ENCODE measurements around the gene UBAC2.

Gene UBAC2, protein sequence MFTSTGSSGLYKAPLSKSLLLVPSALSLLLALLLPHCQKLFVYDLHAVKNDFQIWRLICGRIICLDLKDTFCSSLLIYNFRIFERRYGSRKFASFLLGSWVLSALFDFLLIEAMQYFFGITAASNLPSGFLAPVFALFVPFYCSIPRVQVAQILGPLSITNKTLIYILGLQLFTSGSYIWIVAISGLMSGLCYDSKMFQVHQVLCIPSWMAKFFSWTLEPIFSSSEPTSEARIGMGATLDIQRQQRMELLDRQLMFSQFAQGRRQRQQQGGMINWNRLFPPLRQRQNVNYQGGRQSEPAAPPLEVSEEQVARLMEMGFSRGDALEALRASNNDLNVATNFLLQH

DNA sequence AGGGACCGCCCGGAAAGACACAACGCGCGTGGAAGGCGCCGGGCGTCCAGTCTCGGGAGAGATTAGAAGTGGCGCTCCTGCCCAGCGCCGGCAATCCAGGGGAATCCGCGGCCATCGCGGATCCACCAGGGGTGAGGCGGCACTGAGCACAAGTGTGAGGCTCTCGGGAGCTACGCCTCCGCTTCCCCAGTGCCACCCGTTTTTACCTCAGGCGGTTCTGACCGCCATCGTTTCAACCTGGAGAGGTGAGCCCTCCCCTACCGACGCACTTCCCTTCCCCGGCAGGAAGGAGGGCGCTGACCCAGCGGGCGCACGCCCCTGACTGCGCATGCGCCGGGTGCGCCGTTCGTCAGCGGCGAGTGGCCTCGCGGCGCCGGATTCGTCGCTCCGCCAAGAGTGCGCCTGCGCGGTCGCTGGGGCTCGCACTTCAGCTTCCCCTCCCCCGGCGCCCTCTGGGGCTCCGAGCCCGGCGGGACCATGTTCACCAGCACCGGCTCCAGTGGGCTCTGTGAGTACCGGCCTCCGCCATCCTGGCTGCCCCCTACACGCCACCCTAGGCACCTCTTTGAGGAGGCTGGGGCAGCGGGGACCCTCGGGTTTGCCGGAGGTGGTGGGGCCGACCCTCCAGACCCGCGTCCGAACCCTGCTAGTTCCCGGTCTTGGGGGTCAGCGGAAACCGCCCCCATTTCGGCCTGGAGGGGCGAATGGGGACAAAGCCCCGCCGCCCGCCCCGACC, at the start of gene UBAC2:
Gene UBAC2 (plus strand): TSS at position 423 of the 736 bp plus-strand sequence. CDS start 55 bp downstream, at position 478.
- peak; percentile 98 for DNase-seq

DNA sequence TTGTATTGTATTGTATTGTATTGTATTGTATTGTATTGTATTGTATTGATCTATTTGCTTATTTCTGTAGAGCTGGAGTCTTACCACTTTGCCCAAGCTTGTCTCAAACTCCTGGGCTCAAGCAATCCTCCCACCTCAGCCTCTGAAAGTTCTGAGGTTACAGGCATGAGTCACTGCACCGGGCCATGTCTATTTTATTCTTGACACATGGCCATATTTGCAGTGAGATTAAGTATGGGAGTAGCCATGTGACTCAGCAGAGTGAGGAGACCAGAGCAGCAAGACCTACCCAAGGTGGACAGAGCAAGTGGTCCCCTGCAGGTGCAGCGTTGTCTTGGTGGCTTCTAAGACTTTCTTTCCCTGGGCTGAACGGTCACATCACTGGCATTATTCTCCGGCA, 49.1 kb upstream of the UBAC2 start:
- DNase-seq: no peak

DNA sequence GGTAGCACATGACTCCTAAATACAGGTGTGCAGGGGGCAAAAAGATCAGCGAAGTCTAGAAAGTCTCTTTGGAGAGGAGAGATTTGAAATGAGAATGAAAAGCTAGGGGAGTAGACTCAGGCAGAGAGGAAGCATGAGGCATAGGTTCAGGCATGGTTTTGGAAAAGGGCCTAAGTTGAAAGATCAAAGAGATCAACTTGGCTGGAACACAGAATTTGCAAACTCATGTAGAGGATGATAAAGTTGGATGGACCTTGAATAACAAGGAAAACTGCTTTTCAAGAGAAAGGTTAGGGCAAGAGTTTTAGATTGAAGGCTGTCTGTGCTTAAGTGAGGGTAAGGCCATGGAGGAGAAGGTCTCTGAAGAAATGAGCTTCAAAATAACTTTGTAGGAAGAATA, 47.4 kb upstream of the UBAC2 start:
- no peak for DNase-seq

DNA sequence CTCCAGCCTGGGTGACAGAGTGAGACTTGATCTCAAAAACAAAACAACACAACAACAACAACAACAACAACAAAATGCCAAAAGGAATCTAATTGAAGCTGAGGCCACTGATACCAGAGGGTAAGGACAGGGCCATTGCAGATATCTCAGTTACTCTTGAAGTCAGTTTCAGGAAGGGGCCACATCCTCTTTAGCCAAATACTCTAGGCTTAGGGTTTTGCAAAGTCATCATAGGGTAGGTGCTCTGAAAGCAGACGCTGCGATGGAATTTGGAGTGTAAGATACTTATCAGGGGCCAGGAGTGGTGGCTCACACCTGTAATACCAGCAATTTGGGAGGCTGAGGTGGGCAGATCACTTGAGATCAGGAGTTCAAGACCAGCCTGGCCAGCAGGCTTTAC, 46.6 kb upstream of the UBAC2 start:
- DNase-seq: no peak

DNA sequence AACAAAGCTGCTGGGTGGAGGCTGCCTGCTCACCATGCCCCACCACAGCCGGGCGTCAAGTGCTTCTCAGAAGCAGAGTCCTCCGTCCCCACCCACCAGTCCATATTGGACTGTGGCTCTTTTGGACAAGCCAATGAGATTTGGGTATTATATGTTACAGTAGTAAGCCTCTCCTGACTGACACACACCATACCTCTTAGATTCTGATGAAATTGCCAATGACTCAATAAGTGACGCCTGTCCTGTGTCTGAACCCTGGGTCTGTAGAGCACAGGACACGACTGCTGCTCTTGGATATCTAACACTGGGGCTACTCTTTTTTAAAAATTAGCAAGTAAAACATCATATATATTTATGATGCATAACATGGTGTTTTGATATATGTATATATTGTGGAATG, 44.8 kb upstream of the UBAC2 start:
- no peak for DNase-seq

DNA sequence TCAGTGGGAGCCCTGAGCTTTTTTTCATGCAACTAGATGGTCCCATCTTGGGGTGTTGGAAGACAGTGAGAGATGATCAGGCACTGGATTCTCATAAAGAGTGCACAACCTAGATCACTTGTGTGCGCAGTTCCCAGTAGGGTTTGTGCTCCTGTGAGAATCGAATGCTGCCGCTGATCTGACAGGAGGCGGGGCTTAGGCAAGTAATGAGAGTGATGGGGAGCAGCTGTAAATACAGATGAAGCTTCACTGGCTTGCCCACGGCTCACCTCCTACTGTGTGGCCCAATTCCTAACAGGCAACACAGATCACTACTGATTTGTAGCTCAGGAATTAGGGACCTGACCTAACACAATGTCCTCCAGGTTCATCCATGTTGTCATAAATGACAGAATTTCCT, 43.6 kb upstream of the UBAC2 start:
- no peak for DNase-seq

DNA sequence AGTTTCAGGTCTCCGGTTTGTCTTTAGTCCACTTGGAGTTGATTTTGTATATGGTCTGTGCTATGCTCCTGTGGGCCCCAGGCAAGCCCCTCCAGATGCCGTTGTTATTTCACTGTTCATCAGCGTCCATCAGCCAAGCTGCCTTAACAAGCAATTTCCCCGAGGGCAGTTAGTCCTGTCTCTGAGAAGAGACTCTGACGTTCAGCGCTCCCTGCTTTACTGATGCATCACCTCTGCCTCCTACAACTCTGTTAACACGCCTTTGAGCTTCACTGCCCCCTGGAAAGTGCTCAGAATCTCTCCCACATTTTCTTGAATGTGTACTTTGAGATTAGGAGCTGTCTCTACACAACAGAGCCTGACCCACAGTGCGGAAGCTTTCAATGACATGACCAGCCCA, 41.8 kb upstream of the UBAC2 start:
- no peak for DNase-seq

DNA sequence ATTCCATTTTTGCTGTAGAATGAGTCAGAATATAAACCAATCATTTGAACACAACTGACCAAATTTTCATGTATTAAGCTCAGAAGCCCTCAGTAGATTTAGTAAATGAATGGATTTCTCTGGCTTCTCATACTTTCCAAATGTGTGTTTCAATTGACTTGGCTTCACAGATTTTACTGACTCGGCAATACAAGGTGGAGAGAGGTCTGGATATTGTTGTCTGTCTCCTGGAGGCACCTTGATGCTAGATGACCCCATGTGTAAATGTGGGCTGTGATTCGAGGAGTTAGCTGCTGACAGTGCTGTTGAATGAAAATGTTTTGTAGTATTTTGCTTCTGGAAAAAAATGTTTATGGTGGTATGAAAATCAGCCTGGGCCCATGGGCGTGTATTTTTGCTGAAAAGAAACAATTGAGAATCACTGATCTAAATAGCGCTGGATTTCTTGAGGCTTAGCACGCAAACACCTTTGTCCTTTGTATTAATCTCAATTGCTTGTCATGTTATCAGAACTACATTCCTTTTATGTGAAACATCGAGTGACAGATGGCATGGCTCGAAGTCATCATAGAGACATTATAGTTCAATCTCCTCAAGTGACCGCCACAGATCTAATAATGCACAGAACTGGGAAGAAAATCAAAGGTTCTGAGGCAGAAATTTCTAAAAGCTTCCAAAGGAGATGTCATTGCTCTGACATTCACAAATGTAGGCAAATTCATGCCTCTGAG, 41.2 kb upstream of the UBAC2 start:
- no peak for DNase-seq

DNA sequence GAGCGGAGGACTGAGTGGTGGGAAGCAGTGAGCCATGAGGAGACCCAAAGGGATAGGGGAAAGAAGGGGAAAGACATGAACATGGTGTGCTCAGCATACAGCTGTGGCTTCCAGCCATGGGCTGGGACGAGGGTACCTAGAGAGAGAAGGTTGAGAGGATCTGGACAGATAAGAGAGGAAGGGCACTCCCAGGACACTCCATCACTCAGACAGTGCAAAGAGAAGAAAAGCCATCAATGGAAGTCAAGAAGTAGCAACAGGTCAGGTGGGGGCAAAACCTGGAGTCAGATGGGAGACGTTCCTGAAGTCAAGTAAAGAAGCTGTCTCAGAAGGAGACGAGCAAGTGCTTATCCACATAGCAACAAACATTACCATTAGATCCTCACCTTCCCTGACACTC, 40.2 kb upstream of the UBAC2 start:
- no peak for DNase-seq

DNA sequence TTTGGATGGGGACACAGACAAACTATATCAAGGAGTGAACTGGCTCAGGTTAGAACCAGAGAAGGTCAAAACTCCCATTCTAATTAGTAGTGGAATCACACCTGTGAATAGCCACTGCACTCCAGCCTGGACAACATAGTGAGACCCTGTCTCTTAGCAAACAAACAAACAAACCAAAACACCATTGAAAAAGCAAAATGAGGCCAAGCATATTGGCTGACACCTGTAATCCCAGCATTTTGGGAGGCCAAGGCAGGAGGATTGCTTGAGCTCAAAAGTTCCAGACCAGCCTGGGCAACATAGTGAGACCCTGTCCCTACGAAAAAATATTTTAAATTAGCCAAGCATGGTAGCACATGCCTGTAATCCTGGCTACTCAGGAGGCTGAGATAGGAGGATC, 39.1 kb upstream of the UBAC2 start:
- DNase-seq: no peak

DNA sequence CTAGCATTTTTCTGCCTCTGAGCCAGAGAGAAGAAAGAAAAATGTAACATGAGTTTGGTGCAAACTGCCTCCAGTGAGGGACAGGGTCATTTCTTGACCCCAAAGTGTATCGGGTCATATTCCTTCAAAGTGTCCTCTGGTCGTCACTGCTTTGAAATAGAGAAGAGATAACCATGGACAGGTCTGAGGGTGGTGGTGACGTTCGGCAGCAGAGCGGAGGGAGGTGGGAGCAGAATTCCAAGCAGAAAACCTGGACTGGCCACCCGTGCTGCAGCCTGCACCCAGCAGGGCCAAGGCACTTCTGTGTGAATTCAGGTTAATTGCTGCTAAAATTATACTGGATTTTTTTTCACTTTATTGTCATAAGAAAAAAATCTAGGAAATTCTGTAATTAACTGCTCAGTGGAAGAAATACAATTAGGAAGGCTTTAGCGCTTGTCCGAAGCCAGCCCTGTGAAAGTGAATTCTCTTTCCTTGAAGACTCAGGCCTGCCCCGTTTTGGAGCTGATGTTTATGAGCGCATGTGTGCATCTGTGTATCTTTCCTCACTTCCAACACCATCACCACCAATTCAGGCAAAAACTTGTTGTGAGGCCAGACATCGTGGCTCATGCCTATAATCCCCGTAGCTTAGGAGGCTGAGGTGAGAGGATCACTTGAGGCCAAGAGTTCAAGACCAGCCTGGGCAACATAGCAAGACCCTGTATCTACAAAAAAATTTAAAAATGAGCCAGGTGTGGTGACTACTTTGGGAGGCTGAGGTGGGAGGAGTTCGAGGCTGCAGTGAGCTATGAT, 37.9 kb upstream of the UBAC2 start:
- no peak for DNase-seq

DNA sequence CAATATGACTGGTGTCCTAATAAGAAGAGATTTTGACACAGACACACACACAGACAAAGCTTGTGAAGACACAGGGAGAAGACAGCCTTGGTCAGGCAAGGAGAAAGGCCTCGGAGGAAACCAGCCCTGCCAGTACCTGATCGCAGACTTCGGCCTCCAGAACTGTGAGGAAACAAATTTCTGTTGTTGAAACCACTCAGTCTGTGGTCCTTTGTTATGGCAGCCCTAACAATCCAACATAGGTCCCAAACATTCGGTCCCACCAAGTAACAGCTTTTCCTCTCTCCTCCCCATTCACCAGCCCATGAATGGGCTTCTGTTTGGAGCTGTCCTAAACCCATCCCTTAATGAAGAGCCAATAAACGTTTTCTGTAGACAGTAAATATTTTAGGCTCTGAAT, 36.4 kb upstream of the UBAC2 start:
- no peak for DNase-seq

DNA sequence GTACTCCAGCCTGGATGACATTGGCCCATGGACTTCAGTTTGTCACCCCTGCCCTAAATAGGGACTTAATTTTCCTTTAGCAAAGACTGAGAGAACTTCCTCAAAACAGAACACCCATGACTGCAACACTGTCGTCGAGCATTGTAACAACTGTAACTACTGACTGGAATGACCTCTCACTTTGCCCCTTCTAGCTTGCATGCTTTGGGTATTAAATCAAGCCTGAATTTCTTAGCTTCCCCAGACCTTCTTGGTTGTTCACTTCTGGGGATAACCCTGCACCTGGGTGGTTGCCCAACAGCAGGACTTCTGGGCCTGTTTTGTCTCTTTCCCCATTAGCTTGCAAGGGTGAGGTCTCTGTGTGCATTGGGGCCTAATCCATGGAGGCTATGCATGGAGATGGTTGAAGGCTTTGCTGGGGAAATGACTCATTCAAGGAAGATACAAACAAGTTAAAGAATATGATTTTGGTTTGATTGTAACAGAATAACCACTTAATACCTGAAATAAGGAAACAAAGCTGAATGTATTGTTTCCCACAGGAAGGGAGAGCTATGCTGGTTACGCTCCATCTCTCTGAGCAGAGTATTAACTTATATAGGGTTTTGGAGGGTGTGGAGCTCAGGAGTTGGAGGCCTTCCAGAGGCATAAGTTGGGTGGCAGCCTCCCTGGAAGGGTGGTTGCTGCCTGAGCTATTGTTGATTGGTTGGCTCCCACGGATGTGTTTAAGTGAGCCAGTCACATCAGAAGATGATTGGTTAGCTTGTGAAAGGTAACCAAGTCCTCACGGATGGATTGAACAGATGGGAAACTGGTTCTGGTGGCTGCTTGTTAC, 34.7 kb upstream of the UBAC2 start:
- no peak for DNase-seq

DNA sequence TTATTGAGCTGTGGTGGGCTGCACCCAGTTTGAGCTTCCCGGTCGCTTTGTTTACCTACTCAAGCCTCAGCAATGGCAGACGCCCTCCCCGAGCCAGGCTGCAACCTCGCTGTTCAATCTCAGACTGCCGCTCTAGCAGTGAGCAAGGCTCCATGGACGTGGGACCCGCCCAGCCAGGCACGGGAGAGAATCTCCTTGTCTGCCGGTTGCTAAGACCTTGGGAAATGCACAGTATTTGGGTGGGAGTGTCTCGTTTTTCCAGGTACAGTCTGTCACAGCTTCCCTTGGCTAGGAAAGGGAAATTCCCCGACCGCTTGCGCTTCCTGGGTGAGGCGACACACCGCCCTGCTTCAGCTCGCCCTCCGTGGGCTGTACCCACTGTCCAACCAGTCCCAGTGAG, 27.7 kb upstream of the UBAC2 start:
- DNase-seq: no peak

DNA sequence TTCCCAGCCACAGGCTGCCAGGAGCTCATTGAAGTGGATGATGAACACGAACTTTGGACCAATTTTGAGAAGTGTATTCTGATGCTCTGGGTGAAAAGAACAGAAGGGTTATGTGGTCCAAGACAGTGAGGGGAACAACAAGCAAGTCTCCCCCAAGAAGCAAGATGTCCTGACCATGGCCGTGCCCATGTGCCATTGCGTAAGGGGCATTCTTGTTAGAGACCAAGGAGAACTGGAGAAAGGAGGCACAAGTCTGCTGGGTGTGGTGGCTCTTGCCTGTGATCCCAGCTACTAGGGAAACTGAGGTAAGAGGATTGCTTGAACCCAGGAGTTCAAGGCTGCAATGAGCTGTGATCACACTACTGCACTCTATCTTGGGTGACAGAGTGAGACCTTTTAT, 27.0 kb upstream of the UBAC2 start:
- DNase-seq: no peak

DNA sequence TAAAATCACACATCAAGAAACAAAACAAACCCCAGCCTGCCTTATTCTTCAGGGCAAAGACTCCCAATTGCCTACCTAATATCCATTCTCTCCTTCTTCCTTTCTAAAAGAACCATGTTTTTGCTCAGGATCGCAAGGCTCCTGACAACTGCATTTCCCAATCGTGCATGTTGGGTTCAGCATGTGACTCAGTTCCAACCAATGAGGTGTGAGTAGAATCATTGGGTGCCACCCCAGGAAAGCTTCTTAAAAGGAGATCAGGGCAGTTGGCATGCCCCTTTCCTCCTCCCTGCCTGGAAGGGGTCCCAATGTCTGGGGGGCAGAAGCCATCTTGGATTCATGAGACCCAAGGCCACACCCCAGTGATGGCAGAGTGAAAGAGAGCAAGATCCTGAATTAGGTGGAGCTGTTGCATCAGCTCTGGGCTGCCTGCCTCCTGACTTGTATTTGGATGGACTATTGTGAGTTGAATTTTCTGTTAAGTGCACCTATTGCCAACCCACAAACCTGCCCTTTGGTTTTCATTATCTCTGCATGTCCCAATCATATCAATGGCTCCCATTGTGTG, 26.0 kb upstream of the UBAC2 start:
- DNase-seq: no peak

DNA sequence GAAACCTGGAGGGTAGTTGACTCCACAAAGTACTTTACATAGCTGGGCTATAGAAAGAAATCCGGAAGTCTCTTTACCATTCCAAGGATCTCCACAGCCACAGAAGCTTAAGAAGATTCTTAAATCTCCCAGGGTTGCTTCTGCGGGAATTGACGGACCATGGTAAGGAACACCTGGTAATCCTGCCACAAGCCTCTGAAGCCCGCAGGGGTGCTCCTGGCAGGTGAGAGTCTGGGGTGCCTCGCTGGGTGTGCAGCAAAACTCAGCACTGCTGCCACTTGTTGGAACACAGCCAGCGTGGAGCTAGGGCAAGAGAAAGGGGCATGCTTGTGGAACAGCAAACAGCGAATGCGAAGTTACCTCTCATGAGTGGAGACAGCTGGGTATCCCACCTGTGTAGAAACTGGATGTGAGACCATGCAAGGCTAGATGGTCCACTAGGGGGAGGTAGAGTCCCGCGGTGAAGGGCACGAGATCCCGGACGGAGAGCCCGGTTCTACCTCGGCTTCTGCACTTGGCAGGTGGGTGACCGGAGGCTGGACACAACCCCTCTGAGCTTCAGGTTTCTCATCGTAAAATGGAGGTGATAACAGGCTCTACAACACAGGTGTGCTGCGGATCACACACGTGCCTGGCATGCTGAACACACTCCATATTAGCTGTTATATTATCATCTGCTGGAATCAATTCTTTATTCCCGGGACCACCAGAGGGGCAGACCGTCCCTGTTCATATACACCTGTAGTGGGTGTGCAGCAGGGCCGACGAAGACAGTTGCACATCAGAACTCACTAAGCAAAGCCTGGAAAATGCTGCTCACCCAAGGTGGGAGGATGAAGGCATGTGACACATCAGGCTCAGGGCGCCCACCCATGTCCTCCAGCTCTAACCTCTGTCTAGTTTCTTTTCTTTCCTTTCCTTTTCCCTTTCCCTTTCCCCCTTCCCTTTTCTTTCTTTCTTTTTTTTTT, 24.1 kb upstream of the UBAC2 start:
- DNase-seq: peak; percentile 86

DNA sequence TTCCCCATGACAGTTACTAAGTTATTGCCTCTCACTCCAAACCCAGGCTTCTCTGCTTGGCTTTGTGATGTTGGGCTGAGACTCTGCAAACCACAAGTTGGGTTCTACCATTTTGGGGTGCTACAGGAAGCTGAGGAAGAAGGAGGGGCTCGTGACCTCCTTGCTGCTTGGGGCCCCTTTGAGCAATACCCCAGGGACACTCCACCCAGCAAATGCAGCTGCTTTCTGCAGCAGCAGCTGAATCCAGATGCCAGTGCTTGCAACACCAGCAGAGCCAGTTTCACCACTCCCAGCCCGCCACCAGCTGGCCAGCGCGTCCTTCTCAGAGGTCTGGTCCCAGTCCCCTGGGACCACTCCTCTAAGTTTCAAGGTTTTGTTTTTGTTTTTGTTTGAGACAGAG, 22.0 kb upstream of the UBAC2 start:
- no peak for DNase-seq

DNA sequence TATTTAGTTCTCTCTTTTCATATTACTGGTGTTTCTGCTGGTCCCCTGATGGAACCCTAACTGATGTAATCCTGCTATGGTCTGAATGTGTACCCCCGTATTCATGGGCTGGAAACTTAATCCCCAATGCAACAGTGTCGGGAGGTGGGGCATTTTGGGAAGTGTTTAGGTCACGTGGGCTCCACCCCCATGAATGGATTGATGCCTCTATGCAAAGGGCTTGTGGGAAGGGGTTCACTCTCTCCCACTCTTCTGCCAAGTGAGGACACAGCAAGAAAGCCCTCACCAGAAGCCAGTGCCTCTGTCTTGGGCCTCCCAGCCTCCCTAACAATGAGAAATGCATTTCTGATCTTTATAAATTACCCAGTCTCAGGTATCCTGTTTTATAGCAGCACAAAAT, 21.2 kb upstream of the UBAC2 start:
- DNase-seq: no peak

DNA sequence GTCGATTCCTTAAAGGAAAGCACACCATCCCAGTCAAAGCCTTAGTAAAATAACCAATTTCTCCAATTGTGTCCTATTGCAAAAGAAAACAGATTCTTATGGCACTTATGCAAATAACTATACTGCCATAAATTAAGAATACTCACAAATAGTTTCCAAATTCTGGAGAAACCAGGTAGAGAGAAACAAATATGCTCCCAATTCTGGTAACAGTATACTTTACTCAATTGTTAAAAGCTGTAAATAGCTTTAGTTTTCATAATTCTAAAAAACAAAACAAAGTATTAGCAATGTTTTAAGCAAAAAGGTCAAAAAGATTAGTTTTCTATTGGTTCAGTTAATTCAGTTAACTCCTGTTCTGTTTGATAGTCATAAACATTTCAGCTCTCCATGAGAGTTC, 18.2 kb upstream of the UBAC2 start:
- DNase-seq: no peak

DNA sequence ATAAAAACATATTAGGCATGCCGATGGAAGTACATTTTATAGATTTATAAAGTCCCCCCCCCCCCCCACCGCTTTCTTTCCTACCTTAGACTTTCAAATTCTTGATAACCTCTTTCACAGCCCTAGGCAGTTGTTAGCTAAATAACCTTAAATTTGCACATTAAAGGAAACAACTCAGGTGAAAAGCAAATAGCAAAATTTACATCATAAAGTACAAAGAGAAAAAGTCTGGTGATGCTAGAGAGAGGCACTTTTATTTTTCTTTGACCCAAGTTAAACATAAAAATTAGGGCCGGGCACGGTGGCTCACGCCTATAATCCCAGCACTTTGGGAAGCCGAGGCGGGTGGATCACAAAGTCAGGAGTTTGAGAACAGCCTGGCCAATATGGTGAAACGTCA, 15.0 kb upstream of the UBAC2 start:
- no peak for DNase-seq

All from activated CD8-positive, alpha-beta memory T cell treated with anti-CD3 and anti-CD28 coated beads, Interleukin-2, amount 50 U/mL, for 48 hours (primary cell).